ENCODE data around the gene DNAJC10.

Gene DNAJC10

GRCh38 chr2:182816866-182817265 lies 100.8 kb downstream of the DNAJC10 start:
- no peaks in the 10 kb centered on the region for H3K4me1 ChIP-seq (ENCODE audit: control insufficient read depth in 1 of 2, insufficient read depth in 2 of 2, low read length in 2 of 2)
- H3K27me3 ChIP-seq (ENCODE audit: control insufficient read depth in 1 of 2, insufficient read depth in 2 of 2, low read length in 2 of 2): no peaks in the 10 kb centered on the region

GRCh38 chr2:182817558-182817957 lies 101.5 kb downstream of the DNAJC10 start:
- no peaks in the 10 kb centered on the region for H3K27me3 ChIP-seq (ENCODE audit: control insufficient read depth in 1 of 2, insufficient read depth in 2 of 2, low read length in 2 of 2)
- no peak overlapping the region for H3K4me3 ChIP-seq (ENCODE audit: low read depth in 1 of 2, low read length in 2 of 2)
- H3K27ac ChIP-seq (ENCODE audit: low read depth, low read length): no peak overlapping the region
- no peak overlapping the region for H3K9ac ChIP-seq (ENCODE audit: low read depth in 1 of 2, low read length in 2 of 2)
- no peaks in the 10 kb centered on the region for H3K4me1 ChIP-seq (ENCODE audit: control insufficient read depth in 1 of 2, insufficient read depth in 2 of 2, low read length in 2 of 2)
- no peaks in the 10 kb centered on the region for H3K9me3 ChIP-seq (ENCODE audit: control insufficient read depth in 1 of 2, low read length in 2 of 2)
- no peaks in the 10 kb centered on the region for H3K36me3 ChIP-seq (ENCODE audit: control insufficient read depth in 1 of 2, insufficient read depth in 2 of 2, low read length in 2 of 2)

More at GRCh38 chr2:182816866-182817265, 100.8 kb downstream of the DNAJC10 start:
- Histone ChIP-seq H3K27ac (ENCODE audit: low read depth, low read length) (no peak overlapping the region), H3K9ac (ENCODE audit: low read depth in 1 of 2, low read length in 2 of 2) (no peak overlapping the region), H3K9me3 (ENCODE audit: control insufficient read depth in 1 of 2, low read length in 2 of 2) (no peaks in the 10 kb centered on the region), H3K36me3 (ENCODE audit: control insufficient read depth in 1 of 2, insufficient read depth in 2 of 2, low read length in 2 of 2) (no peaks in the 10 kb centered on the region), H3K4me3 (ENCODE audit: low read depth in 1 of 2, low read length in 2 of 2) (no peak overlapping the region)

GRCh38 chr2:182818501-182818900 lies 102.4 kb downstream of the DNAJC10 start:
- no peak overlapping the region for H3K4me3 ChIP-seq (ENCODE audit: low read depth in 1 of 2, low read length in 2 of 2)
- no peak overlapping the region for H3K27ac ChIP-seq (ENCODE audit: low read depth, low read length)
- H3K9me3 ChIP-seq (ENCODE audit: control insufficient read depth in 1 of 2, low read length in 2 of 2): no peaks in the 10 kb centered on the region
- H3K9ac ChIP-seq (ENCODE audit: low read depth in 1 of 2, low read length in 2 of 2): no peak overlapping the region
- H3K4me1 ChIP-seq (ENCODE audit: control insufficient read depth in 1 of 2, insufficient read depth in 2 of 2, low read length in 2 of 2): no peaks in the 10 kb centered on the region
- H3K36me3 ChIP-seq (ENCODE audit: control insufficient read depth in 1 of 2, insufficient read depth in 2 of 2, low read length in 2 of 2): no peaks in the 10 kb centered on the region
- no peaks in the 10 kb centered on the region for H3K27me3 ChIP-seq (ENCODE audit: control insufficient read depth in 1 of 2, insufficient read depth in 2 of 2, low read length in 2 of 2)

GRCh38 chr2:182818925-182819324 lies 102.9 kb downstream of the DNAJC10 start:
- Histone ChIP-seq H3K9ac (ENCODE audit: low read depth in 1 of 2, low read length in 2 of 2) (no peak overlapping the region), H3K4me1 (ENCODE audit: control insufficient read depth in 1 of 2, insufficient read depth in 2 of 2, low read length in 2 of 2) (no peaks in the 10 kb centered on the region), H3K36me3 (ENCODE audit: control insufficient read depth in 1 of 2, insufficient read depth in 2 of 2, low read length in 2 of 2) (no peaks in the 10 kb centered on the region), H3K27me3 (ENCODE audit: control insufficient read depth in 1 of 2, insufficient read depth in 2 of 2, low read length in 2 of 2) (no peaks in the 10 kb centered on the region), H3K4me3 (ENCODE audit: low read depth in 1 of 2, low read length in 2 of 2) (no peak overlapping the region), H3K9me3 (ENCODE audit: control insufficient read depth in 1 of 2, low read length in 2 of 2) (no peaks in the 10 kb centered on the region), H3K27ac (ENCODE audit: low read depth, low read length) (no peak overlapping the region)

GRCh38 chr2:182819412-182819811 lies 103.4 kb downstream of the DNAJC10 start:
- no peak overlapping the region for H3K27ac ChIP-seq (ENCODE audit: low read depth, low read length)
- H3K4me1 ChIP-seq (ENCODE audit: control insufficient read depth in 1 of 2, insufficient read depth in 2 of 2, low read length in 2 of 2): no peaks in the 10 kb centered on the region
- H3K27me3 ChIP-seq (ENCODE audit: control insufficient read depth in 1 of 2, insufficient read depth in 2 of 2, low read length in 2 of 2): no peaks in the 10 kb centered on the region
- H3K36me3 ChIP-seq (ENCODE audit: control insufficient read depth in 1 of 2, insufficient read depth in 2 of 2, low read length in 2 of 2): no peaks in the 10 kb centered on the region
- H3K4me3 ChIP-seq (ENCODE audit: low read depth in 1 of 2, low read length in 2 of 2): no peak overlapping the region
- no peak overlapping the region for H3K9ac ChIP-seq (ENCODE audit: low read depth in 1 of 2, low read length in 2 of 2)
- no peaks in the 10 kb centered on the region for H3K9me3 ChIP-seq (ENCODE audit: control insufficient read depth in 1 of 2, low read length in 2 of 2)

GRCh38 chr2:182821182-182821581 lies 105.1 kb downstream of the DNAJC10 start:
- Histone ChIP-seq H3K36me3 (ENCODE audit: control insufficient read depth in 1 of 2, insufficient read depth in 2 of 2, low read length in 2 of 2) (no peaks in the 10 kb centered on the region), H3K9ac (ENCODE audit: low read depth in 1 of 2, low read length in 2 of 2) (no peak overlapping the region), H3K9me3 (ENCODE audit: control insufficient read depth in 1 of 2, low read length in 2 of 2) (no peaks in the 10 kb centered on the region), H3K4me3 (ENCODE audit: low read depth in 1 of 2, low read length in 2 of 2) (no peak overlapping the region), H3K4me1 (ENCODE audit: control insufficient read depth in 1 of 2, insufficient read depth in 2 of 2, low read length in 2 of 2) (no peaks in the 10 kb centered on the region), H3K27ac (ENCODE audit: low read depth, low read length) (no peak overlapping the region), H3K27me3 (ENCODE audit: control insufficient read depth in 1 of 2, insufficient read depth in 2 of 2, low read length in 2 of 2) (no peaks in the 10 kb centered on the region)

GRCh38 chr2:182822733-182823132 lies 106.7 kb downstream of the DNAJC10 start:
- Histone ChIP-seq H3K9ac (ENCODE audit: low read depth in 1 of 2, low read length in 2 of 2) (no peak overlapping the region), H3K4me1 (ENCODE audit: control insufficient read depth in 1 of 2, insufficient read depth in 2 of 2, low read length in 2 of 2) (no peaks in the 10 kb centered on the region)

GRCh38 chr2:182824056-182824766 lies 108.2 kb downstream of the DNAJC10 start:
- no peak overlapping the region for H3K4me3 ChIP-seq (ENCODE audit: low read depth in 1 of 2, low read length in 2 of 2)
- H3K36me3 ChIP-seq (ENCODE audit: control insufficient read depth in 1 of 2, insufficient read depth in 2 of 2, low read length in 2 of 2): no peaks in the 10 kb centered on the region
- no peaks in the 10 kb centered on the region for H3K27me3 ChIP-seq (ENCODE audit: control insufficient read depth in 1 of 2, insufficient read depth in 2 of 2, low read length in 2 of 2)
- H3K27ac ChIP-seq (ENCODE audit: low read depth, low read length): no peak overlapping the region
- H3K9me3 ChIP-seq (ENCODE audit: control insufficient read depth in 1 of 2, low read length in 2 of 2): no peaks in the 10 kb centered on the region
- H3K9ac ChIP-seq (ENCODE audit: low read depth in 1 of 2, low read length in 2 of 2): no peak overlapping the region
- no peaks in the 10 kb centered on the region for H3K4me1 ChIP-seq (ENCODE audit: control insufficient read depth in 1 of 2, insufficient read depth in 2 of 2, low read length in 2 of 2)

More at GRCh38 chr2:182822733-182823132, 106.7 kb downstream of the DNAJC10 start:
- no peaks in the 10 kb centered on the region for H3K9me3 ChIP-seq (ENCODE audit: control insufficient read depth in 1 of 2, low read length in 2 of 2)
- no peaks in the 10 kb centered on the region for H3K27me3 ChIP-seq (ENCODE audit: control insufficient read depth in 1 of 2, insufficient read depth in 2 of 2, low read length in 2 of 2)
- H3K4me3 ChIP-seq (ENCODE audit: low read depth in 1 of 2, low read length in 2 of 2): no peak overlapping the region
- no peak overlapping the region for H3K27ac ChIP-seq (ENCODE audit: low read depth, low read length)
- no peaks in the 10 kb centered on the region for H3K36me3 ChIP-seq (ENCODE audit: control insufficient read depth in 1 of 2, insufficient read depth in 2 of 2, low read length in 2 of 2)

GRCh38 chr2:182824767-182825158 lies 108.7 kb downstream of the DNAJC10 start:
- H3K27ac ChIP-seq (ENCODE audit: low read depth, low read length): no peak overlapping the region
- no peaks in the 10 kb centered on the region for H3K36me3 ChIP-seq (ENCODE audit: control insufficient read depth in 1 of 2, insufficient read depth in 2 of 2, low read length in 2 of 2)
- H3K4me1 ChIP-seq (ENCODE audit: control insufficient read depth in 1 of 2, insufficient read depth in 2 of 2, low read length in 2 of 2): no peaks in the 10 kb centered on the region
- H3K4me3 ChIP-seq (ENCODE audit: low read depth in 1 of 2, low read length in 2 of 2): no peak overlapping the region
- no peaks in the 10 kb centered on the region for H3K9me3 ChIP-seq (ENCODE audit: control insufficient read depth in 1 of 2, low read length in 2 of 2)
- H3K9ac ChIP-seq (ENCODE audit: low read depth in 1 of 2, low read length in 2 of 2): no peak overlapping the region
- H3K27me3 ChIP-seq (ENCODE audit: control insufficient read depth in 1 of 2, insufficient read depth in 2 of 2, low read length in 2 of 2): no peaks in the 10 kb centered on the region

GRCh38 chr2:182826064-182826463 lies 110.0 kb downstream of the DNAJC10 start:
- Histone ChIP-seq H3K27me3 (ENCODE audit: control insufficient read depth in 1 of 2, insufficient read depth in 2 of 2, low read length in 2 of 2) (no peaks in the 10 kb centered on the region), H3K9ac (ENCODE audit: low read depth in 1 of 2, low read length in 2 of 2) (no peak overlapping the region), H3K4me3 (ENCODE audit: low read depth in 1 of 2, low read length in 2 of 2) (no peak overlapping the region), H3K27ac (ENCODE audit: low read depth, low read length) (no peak overlapping the region), H3K9me3 (ENCODE audit: control insufficient read depth in 1 of 2, low read length in 2 of 2) (no peaks in the 10 kb centered on the region), H3K4me1 (ENCODE audit: control insufficient read depth in 1 of 2, insufficient read depth in 2 of 2, low read length in 2 of 2) (no peaks in the 10 kb centered on the region), H3K36me3 (ENCODE audit: control insufficient read depth in 1 of 2, insufficient read depth in 2 of 2, low read length in 2 of 2) (no peaks in the 10 kb centered on the region)

Data from duodenal mucosa (tissue), 2 donors.